ENCODE data around the gene RCL1. TPM values are rescaled to one million over a fixed set of nuclear protein-coding genes. Genes with fewer than 3 reads are reported as not detected.

The RCL1 gene
- total and polyA plus RNA-seq, 7 donors: 8.9 to 29.5 (median 16.0) TPM

DNA sequence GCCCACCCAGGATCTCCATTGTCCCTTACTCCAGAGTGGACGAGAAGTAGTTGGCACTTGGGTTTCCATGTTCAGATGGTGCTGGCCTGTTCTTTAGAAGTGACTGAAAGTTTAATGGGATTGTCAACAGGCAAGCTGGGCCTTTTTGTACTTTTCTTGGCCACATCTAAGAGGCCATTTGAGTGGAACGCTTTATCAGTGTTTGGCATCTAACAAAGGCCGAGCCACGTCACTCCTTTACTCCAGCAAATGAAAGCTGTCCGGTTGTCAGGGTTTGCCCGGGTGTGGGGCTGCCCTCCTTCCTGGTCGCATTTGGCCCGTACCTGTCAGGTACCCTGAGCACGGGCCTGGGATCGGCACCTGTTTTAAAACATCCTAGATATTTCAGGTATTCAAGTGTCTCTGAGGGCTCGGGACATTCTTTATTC is 71.5 kb downstream of the RCL1 start:
- TF ChIP-seq CTCF (IDR thresholded peaks at IDR 0.05): no peak
- Histone ChIP-seq H3K36me3 (ENCODE audit: insufficient read depth in 1 of 2, low read depth in 1 of 2) (peaks cover 2 to 18% of the 10 kb centered on the region in 2 donors), H3K27ac (no peak overlapping the region), H3K9me3 (no peaks in the 10 kb centered on the region), H3K4me3 (no peak overlapping the region), H3K4me1 (peaks cover 29% of the 10 kb centered on the region), H3K27me3 (ENCODE audit: insufficient read depth in 3 of 3, low read length in 2 of 3) (no peaks in the 10 kb centered on the region)
- ATAC-seq (no peak), DNase-seq (no peak)
- intact Hi-C loops (cut with DNase I): no loop called here
- WGBS, 3 donors: 81 to 95% (median 82%) methylated on average over 11 of the region's 11 CpGs

DNA sequence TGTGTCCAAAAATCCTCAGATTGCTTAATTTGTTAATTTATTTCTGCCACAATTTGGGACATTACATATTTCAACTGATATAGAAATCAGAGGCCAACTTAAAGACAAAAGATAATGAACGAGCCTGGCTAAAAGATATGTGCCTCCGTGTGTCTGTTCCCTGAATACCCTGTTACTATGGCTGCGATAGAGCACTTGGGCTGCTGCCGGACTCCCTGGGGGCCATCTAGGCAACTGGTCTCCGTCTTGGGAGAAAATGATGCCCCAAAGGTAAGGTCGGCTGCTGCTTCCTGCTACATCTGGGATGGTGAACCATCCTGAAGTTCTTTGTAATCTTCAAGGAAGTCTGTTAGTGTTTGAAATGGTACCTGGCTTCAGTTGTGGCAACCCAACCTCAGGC is 72.0 kb downstream of the RCL1 start:
- Histone ChIP-seq H3K4me3 (no peak overlapping the region), H3K9me3 (no peaks in the 10 kb centered on the region), H3K27me3 (ENCODE audit: insufficient read depth in 3 of 3, low read length in 2 of 3) (no peaks in the 10 kb centered on the region), H3K27ac (no peak overlapping the region), H3K36me3 (ENCODE audit: insufficient read depth in 1 of 2, low read depth in 1 of 2) (peaks cover 2 to 18% of the 10 kb centered on the region in 2 donors), H3K4me1 (peaks cover 29% of the 10 kb centered on the region)
- TF ChIP-seq CTCF (IDR thresholded peaks at IDR 0.05): no peak
- DNase-seq (no peak), ATAC-seq (no peak)
- 75 to 87% (median 77%) methylated on average over 6 of the region's 6 CpGs for WGBS, 3 donors
- intact Hi-C loops (cut with DNase I): no loop called here

DNA sequence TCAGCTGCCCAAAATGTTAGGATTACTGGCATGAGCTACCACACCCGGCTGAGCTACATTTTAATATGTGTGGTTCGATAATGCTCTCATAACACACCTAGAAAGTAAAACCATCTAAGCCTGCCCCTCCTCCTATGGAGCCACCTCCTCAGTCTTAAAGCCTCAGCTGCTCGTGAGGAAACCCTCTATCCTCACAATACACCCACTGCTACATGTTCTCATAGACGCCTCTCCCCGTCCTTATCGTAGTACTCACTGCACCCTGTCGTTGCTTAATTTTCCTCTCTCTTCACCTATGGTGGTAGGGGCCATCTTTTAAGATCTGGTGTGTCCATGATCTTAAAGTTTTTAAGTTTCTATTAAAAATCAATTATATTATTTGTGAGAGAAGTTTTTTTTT is 72.9 kb downstream of the RCL1 start:
- Histone ChIP-seq H3K4me1 (peaks cover 29% of the 10 kb centered on the region), H3K9me3 (no peaks in the 10 kb centered on the region), H3K36me3 (ENCODE audit: insufficient read depth in 1 of 2, low read depth in 1 of 2) (peaks cover 2 to 11% of the 10 kb centered on the region in 2 donors), H3K27ac (no peak overlapping the region), H3K4me3 (no peak overlapping the region), H3K27me3 (ENCODE audit: insufficient read depth in 3 of 3, low read length in 2 of 3) (no peaks in the 10 kb centered on the region)
- intact Hi-C loops (cut with DNase I): no loop called here
- peak in 3 of 4 donors; percentile 25 to 55 (median 54) for ATAC-seq
- TF ChIP-seq CTCF (IDR thresholded peaks at IDR 0.05): no peak
- 68 to 86% (median 80%) methylated on average over 7 of the region's 7 CpGs for WGBS, 3 donors
- DNase-seq: no peak

- Histone ChIP-seq H3K9me3 (no peaks in the 10 kb centered on the region), H3K36me3 (ENCODE audit: insufficient read depth in 1 of 2, low read depth in 1 of 2) (peaks cover 2 to 4% of the 10 kb centered on the region in 2 donors), H3K4me3 (no peak overlapping the region), H3K4me1 (peaks cover 29% of the 10 kb centered on the region), H3K27me3 (ENCODE audit: insufficient read depth in 3 of 3, low read length in 2 of 3) (no peaks in the 10 kb centered on the region), H3K27ac (peak overlapping the region; percentile 23)
- WGBS, 3 donors: 41 to 86% (median 47%) methylated on average over 6 of the region's 6 CpGs
- intact Hi-C loops (cut with DNase I): no loop called here
- ATAC-seq (peak; percentile 26 to 80 (median 58)), DNase-seq (peak in 1 of 2 donors; percentile 53)
- TF ChIP-seq CTCF (IDR thresholded peaks at IDR 0.05): no peak
These were observed 73.7 kb downstream of the RCL1 start for GRCh38 chr9:4866239-4866969.

Data from psoas muscle (tissue), 8 donors.